ENCODE measurements around the gene MTMR11.
"Not testable (repeated sequence)": the region's sequence is repeated elsewhere in the genome, so short reads cannot be mapped to it uniquely, and the experiment has no call there.

The MTMR11 gene

GRCh38 chr1:149938668-149939003, 2.0 kb upstream of the MTMR11 start:
- intact Hi-C loops (cut with DNase I); DNase-seq: not testable (repeated sequence)

DNA sequence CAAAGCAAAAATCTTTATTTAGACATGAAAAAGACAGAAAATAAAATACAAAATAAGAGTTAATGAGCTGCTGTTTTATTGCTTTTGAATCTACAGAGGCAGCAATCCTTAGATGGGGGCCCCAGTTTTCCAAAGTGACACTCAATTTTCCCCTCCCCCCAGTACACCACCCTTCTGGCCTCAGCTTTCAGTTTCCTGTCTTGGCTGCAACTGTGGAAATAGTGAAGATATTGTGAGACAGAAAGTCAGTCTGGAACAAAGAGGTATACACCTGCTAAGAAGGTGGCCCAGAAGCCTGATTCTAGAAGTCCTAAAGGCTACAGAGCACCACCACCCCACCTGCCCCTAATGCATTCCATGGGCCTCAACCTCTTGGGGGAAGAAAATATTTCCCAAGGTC, 1.1 kb upstream of the MTMR11 start:
- intact Hi-C loops (cut with DNase I), result no loop called here
- no peak for DNase-seq

GRCh38 chr1:149936992-149937705, 470 bp upstream of the MTMR11 start:
- intact Hi-C loops (cut with DNase I), result no loop called here

DNA sequence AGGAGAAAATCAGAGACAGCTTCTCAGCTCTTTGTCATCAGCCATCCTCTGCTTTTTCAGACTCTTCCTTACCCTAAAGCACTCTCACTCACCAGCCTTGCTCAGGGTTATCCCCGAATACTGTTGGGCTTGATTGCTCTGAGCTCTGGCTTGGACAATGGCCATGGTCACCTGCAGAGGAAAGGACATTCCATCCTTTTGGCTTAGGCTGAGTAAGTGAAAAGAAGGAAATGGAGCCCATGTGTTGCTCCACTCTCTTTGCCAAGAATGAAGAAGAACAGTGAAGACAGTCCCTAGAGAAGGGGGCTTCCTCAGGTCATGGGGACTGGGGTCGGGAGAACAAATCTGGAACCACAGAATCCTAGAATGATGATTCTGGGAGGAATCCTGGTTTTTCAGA, 2.3 kb downstream of the MTMR11 start:
- no peak for DNase-seq
- intact Hi-C loops (cut with DNase I), result loop anchor here (5.0 kb wide), 1 partner anchor 37 kb away; the partner anchor contains the start of gene BOLA1

More at GRCh38 chr1:149936992-149937705, 470 bp upstream of the MTMR11 start:
- DNase-seq, result peak in 2 of 10 donors; percentile 41 to 71

- peak in 1 of 10 donors; percentile 39 for DNase-seq
- intact Hi-C loops (cut with DNase I), result loop anchor here (5.0 kb wide), 1 partner anchor 36 kb away; the partner anchor contains the start of gene BOLA1
These were observed 3.5 kb downstream of the MTMR11 start for GRCh38 chr1:149933208-149933607.

- no peak for DNase-seq
- intact Hi-C loops (cut with DNase I), result loop anchor here (5.0 kb wide), 1 partner anchor 35 kb away; the partner anchor contains the start of gene BOLA1
These were observed 4.2 kb downstream of the MTMR11 start for GRCh38 chr1:149932474-149932873.

DNA sequence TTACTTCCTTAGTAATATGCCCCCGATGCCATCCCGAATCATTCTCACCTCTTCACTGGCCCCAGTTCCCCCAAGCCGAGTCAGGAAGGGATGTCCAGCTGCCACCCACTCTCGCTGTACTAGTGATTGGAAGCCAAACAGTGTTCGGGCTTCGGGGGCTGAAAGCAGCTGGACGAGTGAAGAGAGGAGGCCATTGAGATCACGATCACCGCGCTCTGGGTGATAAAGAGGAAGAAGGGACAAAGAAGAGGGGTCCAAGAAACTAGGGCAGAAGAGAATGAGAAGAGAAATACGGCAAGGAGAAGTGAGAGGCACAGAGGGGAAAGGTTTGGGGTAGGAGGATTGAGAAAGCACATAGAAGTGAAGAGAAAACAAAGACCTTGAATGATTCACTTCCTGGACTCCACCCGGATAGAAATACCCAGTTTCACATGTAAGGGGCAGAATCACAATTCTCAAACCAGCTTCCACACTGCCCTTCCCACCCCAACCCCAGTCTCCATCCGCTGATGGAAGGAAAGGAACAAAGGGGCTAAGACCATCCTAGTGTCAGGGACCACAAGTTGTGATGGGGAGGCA, 5.4 kb downstream of the MTMR11 start:
- intact Hi-C loops (cut with DNase I), result loop anchor here (5.0 kb wide), 1 partner anchor 34 kb away; the partner anchor contains the start of gene BOLA1
- DNase-seq, result peak in 1 of 10 donors; percentile 22

GRCh38 chr1:149929856-149930255, 6.8 kb downstream of the MTMR11 start:
- DNase-seq, result no peak
- intact Hi-C loops (cut with DNase I), result loop anchor here (5.0 kb wide), 1 partner anchor 33 kb away; the partner anchor contains the start of gene BOLA1

- intact Hi-C loops (cut with DNase I), result no loop called here
- DNase-seq, result no peak
These were observed 8.3 kb downstream of the MTMR11 start for GRCh38 chr1:149928401-149928724.

- intact Hi-C loops (cut with DNase I), result no loop called here
- peak; percentile 94 to 100 (median 98) for DNase-seq
These were observed 8.9 kb downstream of the MTMR11 start, which contains the start of gene SF3B4 for GRCh38 chr1:149927563-149928400. Gene SF3B4, minus strand, starts transcription at chr1:149927803. Its CDS starts 44 bp downstream, at chr1:149927759.

DNA sequence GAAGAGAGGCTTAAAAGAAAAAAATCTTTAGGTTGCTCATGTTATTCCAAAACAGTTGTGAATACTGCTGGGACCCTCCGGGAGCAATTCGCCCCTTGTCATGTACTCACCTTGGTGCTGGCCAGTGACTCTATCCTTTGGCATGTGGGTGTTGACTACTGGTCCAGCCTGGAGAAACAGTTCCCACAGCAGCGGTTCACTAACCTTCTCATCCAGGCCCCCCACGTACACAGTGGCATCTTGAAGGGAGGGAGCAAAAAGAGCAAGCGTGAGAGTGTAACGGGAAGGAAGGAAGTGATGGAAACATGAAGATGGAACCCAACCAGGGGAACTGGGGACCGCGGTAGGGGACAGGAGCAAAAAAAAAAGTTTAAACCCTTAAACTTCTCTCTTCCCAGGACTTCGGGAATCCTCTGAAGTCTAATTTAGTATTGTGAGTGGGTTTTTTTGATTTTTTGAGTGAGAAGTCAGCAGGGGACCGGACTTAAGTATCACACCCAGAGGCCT, 9.6 kb downstream of the MTMR11 start:
- DNase-seq, result no peak
- intact Hi-C loops (cut with DNase I), result no loop called here

DNA sequence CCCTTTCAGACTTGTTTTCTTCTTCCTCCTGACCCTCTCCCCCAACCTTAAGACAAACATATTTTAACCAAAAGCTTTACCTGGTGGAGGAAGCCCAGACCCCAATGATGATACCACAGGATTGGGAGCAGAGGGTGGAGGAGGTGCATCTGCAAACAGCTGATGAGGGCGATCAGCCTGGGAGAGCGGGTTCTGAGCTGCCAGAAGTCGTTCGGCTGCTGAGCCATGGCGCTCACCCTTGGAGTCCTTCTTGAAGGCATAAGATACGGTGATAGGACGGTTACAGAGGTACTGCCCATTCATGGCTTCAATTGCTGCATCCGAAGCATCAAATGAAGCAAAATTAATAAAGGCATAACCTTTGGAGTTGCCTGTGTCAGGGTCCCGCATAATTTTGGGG, 10.4 kb downstream of the MTMR11 start:
- intact Hi-C loops (cut with DNase I), result no loop called here
- DNase-seq, result no peak

DNA sequence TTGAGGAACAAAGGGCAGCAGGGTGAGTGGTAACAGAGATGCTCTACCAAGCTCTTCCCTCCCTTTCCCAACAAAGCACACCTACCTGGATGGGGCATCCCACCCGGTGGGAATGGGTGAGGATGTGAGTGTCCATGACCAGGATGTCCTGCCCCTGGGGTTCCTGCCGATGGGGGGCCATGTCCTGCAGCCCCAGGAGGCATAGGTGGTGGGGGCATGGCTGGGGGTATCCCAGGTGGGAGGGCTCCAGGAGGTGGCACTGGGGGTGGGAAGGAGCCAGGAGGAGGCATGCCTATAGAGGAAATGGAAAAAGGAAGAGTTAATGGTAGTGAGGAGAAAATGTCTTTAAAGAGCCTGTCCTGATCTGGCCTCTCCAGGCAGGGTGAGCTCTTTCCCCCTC, 10.9 kb downstream of the MTMR11 start:
- intact Hi-C loops (cut with DNase I), result no loop called here
- DNase-seq, result no peak

DNA sequence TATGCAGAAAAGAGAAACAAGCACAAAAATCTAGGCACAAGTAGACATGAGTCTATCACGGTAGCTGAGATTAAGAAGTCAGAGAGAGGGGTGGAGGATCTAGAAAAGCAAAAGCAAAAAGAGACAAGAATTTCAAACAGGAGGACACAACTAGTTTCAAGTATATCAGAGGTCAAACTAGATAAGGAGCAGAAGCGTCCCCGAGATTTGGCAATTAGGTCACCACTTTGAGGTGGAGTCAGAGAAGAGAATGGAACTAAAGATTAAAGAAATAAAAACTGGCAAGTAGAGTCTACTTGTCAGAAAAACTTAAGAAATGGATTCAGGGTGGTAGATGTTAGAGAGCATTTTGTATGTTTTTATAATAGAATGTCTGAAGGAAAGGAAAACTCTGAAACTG, 11.3 kb downstream of the MTMR11 start:
- intact Hi-C loops (cut with DNase I), result no loop called here
- no peak for DNase-seq

- intact Hi-C loops (cut with DNase I), result no loop called here
These were observed 13.1 kb downstream of the MTMR11 start for GRCh38 chr1:149923626-149924025.

GRCh38 chr1:149917571-149918144, 19.0 kb downstream of the MTMR11 start, which contains the start of gene SV2A:
Gene SV2A, minus strand, starts transcription at chr1:149917844. Its CDS starts 4,004 bp downstream, at chr1:149913840.
- intact Hi-C loops (cut with DNase I), result no loop called here
- peak; percentile 56 to 94 (median 76) for DNase-seq

More at GRCh38 chr1:149923626-149924025, 13.1 kb downstream of the MTMR11 start:
- DNase-seq, result peak in 1 of 10 donors; percentile 76

DNA sequence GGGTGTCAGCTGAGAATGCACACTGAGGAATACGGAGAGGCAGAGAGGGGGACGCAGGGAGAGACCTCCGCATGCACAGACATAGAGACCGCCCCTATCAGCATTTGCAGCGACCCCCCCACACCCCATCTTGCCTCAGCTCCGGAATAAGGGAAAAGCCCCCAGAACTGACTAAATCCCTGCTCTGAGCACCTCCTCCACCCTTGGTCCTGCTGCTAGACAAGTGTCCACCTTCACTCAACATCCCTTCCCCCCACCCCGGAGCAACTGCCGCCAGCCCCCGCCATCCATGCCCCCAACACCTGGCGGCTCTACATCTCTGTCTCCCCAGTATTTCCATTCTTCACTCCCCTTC, 19.8 kb downstream of the MTMR11 start:
- no peak for DNase-seq
- intact Hi-C loops (cut with DNase I), result no loop called here

DNA sequence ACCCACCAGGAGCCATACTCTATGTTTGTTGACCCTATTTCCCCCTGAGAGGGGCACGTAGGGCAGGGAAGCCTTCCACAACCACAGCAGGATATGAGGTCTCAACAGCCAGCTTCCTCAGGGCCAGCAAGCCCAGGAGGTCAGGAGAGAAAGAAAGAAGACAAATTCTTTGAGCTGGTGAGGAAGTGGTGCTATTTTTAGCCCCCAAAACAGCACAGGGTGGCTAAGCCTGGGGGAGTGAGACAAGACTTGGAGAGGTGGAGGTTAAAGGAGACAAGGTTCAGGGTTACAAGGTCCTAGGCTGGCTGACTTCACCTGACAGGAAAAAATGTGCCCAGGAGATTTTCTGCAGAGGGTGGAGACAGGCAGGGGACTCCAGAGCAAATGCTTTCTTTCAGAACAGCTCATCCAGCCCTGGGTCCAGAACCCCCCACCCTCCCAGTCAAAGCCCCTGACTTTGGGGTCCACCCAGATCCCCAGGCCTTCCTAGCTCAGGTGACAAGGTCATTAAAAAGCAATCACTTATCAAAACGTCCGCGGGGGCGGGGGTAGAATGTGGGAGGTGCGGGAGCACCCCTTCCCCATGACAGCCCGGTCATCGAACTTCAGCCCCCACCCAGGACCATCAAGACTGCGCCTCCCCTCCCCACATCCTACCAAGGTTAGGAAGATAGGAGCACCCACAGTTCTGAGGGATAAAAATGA, 20.3 kb downstream of the MTMR11 start:
- DNase-seq, result no peak
- intact Hi-C loops (cut with DNase I), result no loop called here

DNA sequence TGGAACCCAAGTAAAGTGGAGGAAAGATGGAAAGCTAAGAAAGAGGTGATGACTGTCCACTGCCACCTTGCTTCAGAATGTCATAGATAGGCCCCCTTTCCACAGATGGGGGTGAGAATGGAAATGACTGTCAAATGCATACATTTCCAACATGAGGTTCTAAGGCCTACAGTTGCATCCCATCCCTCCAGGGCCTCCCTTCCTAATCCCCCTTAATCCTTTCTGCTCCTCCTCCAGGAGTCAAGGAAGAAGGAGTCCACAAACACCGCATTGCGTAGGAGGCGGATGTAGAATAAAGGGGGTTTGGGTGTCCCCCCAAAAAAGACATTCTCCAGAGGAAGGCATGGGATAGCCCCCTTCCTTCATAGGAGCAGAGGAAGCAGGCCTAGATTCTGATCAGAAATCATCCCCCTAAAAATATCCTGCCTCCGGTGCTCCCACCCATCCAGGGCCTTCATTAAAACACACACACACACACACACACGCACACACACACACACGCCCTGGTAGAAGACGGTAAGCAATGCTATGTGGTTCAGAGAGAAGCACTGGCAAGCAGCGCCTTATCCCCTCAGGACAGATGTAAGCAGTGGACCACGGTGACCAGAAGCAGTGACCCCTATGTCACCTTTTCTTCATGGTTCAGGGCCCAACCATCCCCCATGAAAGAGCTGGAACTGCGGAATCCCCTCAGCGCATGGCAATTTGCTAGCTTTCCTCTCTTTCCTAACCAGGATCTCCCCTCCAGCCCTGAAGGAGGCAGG, 21.1 kb downstream of the MTMR11 start:
- intact Hi-C loops (cut with DNase I), result no loop called here
- DNase-seq, result no peak

Measured in posterior cingulate gyrus (tissue), 11 donors.